ENCODE measurements around the gene PKHD1. TPM values are rescaled to one million over a fixed set of nuclear protein-coding genes. Genes with fewer than 3 reads are reported as not detected.

The PKHD1 gene
- total RNA-seq, 1 experiment from 2014 or later, result 0.09 TPM

DNA sequence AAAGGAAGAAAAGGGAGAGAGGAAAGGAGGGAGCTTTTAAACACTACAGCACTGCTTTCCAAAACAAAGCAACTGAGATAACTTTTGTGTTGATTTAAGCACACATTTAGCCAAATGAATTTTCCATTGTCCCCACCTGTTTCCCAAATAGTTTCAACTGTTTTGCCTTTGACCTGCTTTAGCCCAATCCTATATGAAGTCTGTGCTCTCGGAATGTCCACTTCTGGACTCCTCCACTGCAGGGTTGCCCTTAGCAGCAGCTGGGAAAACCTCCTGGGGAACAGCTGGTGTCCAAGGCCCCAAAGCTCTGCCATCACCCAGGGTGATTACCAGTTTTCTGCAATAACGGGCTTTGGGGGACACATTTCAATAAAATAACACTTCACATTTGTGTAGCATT, 44.9 kb upstream of the PKHD1 start:
- TF ChIP-seq, protein P1, sequence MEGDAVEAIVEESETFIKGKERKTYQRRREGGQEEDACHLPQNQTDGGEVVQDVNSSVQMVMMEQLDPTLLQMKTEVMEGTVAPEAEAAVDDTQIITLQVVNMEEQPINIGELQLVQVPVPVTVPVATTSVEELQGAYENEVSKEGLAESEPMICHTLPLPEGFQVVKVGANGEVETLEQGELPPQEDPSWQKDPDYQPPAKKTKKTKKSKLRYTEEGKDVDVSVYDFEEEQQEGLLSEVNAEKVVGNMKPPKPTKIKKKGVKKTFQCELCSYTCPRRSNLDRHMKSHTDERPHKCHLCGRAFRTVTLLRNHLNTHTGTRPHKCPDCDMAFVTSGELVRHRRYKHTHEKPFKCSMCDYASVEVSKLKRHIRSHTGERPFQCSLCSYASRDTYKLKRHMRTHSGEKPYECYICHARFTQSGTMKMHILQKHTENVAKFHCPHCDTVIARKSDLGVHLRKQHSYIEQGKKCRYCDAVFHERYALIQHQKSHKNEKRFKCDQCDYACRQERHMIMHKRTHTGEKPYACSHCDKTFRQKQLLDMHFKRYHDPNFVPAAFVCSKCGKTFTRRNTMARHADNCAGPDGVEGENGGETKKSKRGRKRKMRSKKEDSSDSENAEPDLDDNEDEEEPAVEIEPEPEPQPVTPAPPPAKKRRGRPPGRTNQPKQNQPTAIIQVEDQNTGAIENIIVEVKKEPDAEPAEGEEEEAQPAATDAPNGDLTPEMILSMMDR (conservative IDR thresholded peaks at IDR 0.05), result no peak
- no peaks in the 10 kb centered on the region for H4K20me1 ChIP-seq (ENCODE audit: control insufficient read depth, insufficient read depth, insufficient read length)
- peaks cover 4% of the 10 kb centered on the region; the same call in 1 of the 2 replicates for H3K4me1 ChIP-seq (ENCODE audit: insufficient read depth, low read length)
- no peak overlapping the region for H2BK12ac ChIP-seq (ENCODE audit: insufficient read length, low read depth, low read length)
- no peak overlapping the region for H2BK15ac ChIP-seq (ENCODE audit: low read depth, low read length)
- H3K27me3 Mint-ChIP-seq (ENCODE audit: low read depth), result no peaks in the 10 kb centered on the region; the same call in none of the 2 replicates
- no peak overlapping the region for H2AFZ ChIP-seq (ENCODE audit: low read length)
- no peaks in the 10 kb centered on the region for H3K79me2 ChIP-seq (ENCODE audit: insufficient read depth, low read length)
- H4K5ac ChIP-seq (ENCODE audit: insufficient read length, low read depth, low read length), result no peak overlapping the region
- H4K8ac ChIP-seq (replicated peaks; ENCODE audit: insufficient read length, low read depth, low read length), result no peak overlapping the region
- no peak overlapping the region for H3K27ac ChIP-seq (ENCODE audit: insufficient read length, low read depth, low read length)
- no peak overlapping the region for H3K56ac ChIP-seq (ENCODE audit: insufficient read length, low read depth, low read length)
- H3K27ac Mint-ChIP-seq, result no peak overlapping the region
- no peak overlapping the region for H3T11ph ChIP-seq (ENCODE audit: low read length)
- H2BK120ac ChIP-seq (ENCODE audit: low read depth, low read length, poor library complexity, severe bottlenecking), result no peak overlapping the region
- DNase-seq, result no peak
- H2AK5ac ChIP-seq (ENCODE audit: insufficient read length, low read length), result no peak overlapping the region
- H3K9me3 Mint-ChIP-seq, result no peaks in the 10 kb centered on the region
- no peak overlapping the region for H3K18ac ChIP-seq (ENCODE audit: insufficient read length, low read depth, low read length)
- H3K4me2 ChIP-seq (ENCODE audit: insufficient read depth, insufficient read length, low read length), result no peak overlapping the region
- H3K4me1 Mint-ChIP-seq, result peaks cover 18 to 26% of the 10 kb centered on the region in 2 experiments
- no peaks in the 10 kb centered on the region for H3K27me3 ChIP-seq (ENCODE audit: insufficient read depth, low read length)
- no peak overlapping the region for H2BK5ac ChIP-seq (ENCODE audit: insufficient read length, low read length)
- no peak overlapping the region for H4K91ac ChIP-seq (ENCODE audit: insufficient read length, low read depth, low read length)
- WGBS (ENCODE audit: extremely low coverage, insufficient read length, low lambda C conversion rate), result no CpG with 5 or more reads among the region's 2 CpGs
- H2BK20ac ChIP-seq (ENCODE audit: low read depth, low read length, poor library complexity, severe bottlenecking), result no peak overlapping the region
- H3K9ac ChIP-seq (ENCODE audit: extremely low read depth, insufficient read length, low read length), result no peak overlapping the region
- no peak overlapping the region for H3K23ac ChIP-seq (ENCODE audit: insufficient read length, low read depth, low read length)
- H3K9me3 ChIP-seq (ENCODE audit: control insufficient read depth, low read depth, low read length), result no peaks in the 10 kb centered on the region
- H3K79me1 ChIP-seq (ENCODE audit: insufficient read depth, low read depth, low read length, poor library complexity, severe bottlenecking), result no peaks in the 10 kb centered on the region
- no peak overlapping the region for H3K4ac ChIP-seq (ENCODE audit: low read depth, low read length)
- no peaks in the 10 kb centered on the region; a peak in 1 of 7 replicates for H3K36me3 Mint-ChIP-seq (ENCODE audit: insufficient read depth in 1 of 3, low read depth in 3 of 3)
- H3K23me2 ChIP-seq (ENCODE audit: insufficient read length, low read depth, low read length, poor library complexity, severe bottlenecking), result no peaks in the 10 kb centered on the region
- no peak overlapping the region for H3K4me3 Mint-ChIP-seq
- no peak overlapping the region for H3K14ac ChIP-seq (ENCODE audit: insufficient read depth, low read length)
